NCI-H2107 treated with DMSO at 0.1 percent for 48 hours (cell line): ENCODE measurements around the gene NLRP13.
"Not testable (repeated sequence)": the region's sequence is repeated elsewhere in the genome, so short reads cannot be mapped to it uniquely, and the experiment has no call there.

Experiments used
- DNase-seq: peaks from one replicate; lab custom pipeline; 2025; ENCODE audit not compliant: unreplicated experiment; lab: John Stamatoyannopoulos, UW

The NLRP13 gene, protein sequence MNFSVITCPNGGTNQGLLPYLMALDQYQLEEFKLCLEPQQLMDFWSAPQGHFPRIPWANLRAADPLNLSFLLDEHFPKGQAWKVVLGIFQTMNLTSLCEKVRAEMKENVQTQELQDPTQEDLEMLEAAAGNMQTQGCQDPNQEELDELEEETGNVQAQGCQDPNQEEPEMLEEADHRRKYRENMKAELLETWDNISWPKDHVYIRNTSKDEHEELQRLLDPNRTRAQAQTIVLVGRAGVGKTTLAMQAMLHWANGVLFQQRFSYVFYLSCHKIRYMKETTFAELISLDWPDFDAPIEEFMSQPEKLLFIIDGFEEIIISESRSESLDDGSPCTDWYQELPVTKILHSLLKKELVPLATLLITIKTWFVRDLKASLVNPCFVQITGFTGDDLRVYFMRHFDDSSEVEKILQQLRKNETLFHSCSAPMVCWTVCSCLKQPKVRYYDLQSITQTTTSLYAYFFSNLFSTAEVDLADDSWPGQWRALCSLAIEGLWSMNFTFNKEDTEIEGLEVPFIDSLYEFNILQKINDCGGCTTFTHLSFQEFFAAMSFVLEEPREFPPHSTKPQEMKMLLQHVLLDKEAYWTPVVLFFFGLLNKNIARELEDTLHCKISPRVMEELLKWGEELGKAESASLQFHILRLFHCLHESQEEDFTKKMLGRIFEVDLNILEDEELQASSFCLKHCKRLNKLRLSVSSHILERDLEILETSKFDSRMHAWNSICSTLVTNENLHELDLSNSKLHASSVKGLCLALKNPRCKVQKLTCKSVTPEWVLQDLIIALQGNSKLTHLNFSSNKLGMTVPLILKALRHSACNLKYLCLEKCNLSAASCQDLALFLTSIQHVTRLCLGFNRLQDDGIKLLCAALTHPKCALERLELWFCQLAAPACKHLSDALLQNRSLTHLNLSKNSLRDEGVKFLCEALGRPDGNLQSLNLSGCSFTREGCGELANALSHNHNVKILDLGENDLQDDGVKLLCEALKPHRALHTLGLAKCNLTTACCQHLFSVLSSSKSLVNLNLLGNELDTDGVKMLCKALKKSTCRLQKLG

GRCh38 chr19:55931936-55932386, at the start of gene NLRP13:
Gene NLRP13, minus strand, starts transcription at chr19:55932336. Its CDS starts 25 bp downstream, at chr19:55932311.
- no peak for DNase-seq

DNA sequence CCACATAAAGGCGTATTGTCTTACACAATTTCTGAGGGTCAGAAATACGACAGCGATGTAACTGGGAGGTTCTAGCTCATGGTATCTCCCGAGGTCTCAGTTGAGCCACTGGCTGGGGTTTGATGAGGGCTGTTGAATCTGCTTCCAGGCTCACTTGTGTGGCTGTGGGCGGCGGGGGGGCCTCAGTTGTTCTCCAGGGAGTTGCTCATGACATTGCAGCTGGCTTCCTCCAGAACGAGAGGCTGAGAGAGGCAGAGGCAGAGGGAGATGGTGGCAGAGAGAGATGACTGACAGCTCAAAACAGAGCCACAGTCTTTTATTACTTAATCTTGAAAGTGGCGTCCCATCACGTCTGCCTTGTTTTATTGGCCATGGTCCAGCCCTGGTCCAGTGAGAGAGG, 48.3 kb upstream of the NLRP13 start:
- no peak for DNase-seq

DNA sequence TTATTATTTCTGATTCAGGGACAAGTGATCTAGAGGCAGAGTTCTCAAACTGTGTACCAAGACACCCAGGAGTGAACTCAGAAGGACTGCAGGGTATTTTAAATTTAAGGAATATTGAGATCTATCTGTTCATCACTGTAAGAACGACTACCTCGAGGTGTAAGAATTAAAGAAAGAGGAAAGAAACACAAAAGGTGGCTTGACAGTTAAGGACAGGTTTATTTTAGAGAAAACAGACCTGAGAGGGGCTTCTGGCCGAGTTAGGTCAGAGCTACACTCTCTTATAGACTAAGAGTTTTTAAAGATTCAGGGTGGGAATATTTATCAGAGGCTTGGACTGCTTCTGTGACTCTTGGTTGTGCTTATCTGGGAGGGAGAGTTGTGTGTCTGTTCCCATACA, 41.8 kb upstream of the NLRP13 start:
- DNase-seq: no peak

- no peak for DNase-seq
These were observed 30.1 kb upstream of the NLRP13 start for GRCh38 chr19:55962186-55962585.

DNA sequence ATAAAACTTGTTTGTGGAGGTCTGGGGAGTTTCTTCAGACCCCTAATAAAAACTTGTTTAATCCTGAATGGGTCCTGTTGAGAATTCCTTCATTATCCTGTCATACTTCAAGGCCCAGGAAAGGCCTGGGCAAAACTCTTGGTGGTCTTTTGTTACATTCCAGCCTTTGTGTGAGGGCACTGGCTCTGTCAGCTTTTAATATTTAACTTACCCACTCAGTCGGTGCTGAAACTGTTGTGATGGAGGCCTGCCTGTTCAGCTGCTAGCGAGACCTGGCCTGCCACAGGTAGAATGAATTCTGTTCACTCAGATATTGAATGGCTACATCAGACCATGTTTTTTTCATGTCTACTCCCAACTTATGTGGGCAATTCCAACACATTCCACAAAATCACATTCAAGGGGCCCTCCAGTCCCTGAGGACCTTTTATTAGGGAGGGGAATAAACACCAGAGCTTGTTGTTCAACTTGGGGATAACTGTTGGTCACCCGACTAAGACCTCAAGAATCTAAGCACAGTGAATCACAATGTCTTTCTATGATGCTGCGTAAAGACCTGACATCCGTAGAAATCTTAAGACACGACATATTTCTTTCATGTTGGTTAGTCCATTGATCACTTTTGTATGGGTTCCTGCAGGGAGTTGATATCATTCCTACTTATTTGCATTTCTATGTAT, 28.0 kb upstream of the NLRP13 start:
- no peak for DNase-seq

GRCh38 chr19:55958356-55958755, 26.2 kb upstream of the NLRP13 start:
- DNase-seq: no peak

GRCh38 chr19:55956431-55956830, 24.3 kb upstream of the NLRP13 start:
- no peak for DNase-seq

DNA sequence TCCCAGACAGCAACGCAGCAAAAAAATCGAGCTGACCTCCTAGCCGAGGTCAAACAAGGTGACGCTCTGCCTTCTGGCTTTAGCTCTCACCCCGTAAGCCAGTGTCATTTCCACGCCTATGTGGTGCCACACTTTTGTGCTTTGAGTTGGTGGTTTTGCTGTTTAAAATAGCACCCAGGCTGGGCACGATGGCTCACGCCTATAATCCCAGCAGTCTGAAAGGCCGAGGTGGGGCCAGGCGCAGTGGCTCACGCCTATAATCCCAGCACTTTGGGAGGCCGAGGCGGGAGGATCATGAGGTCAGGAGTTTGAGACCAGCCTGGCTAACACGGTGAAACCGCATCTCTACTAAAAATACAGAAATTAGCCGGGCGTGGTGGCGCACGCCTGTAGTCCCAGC, 18.4 kb upstream of the NLRP13 start:
- not testable (repeated sequence) for DNase-seq

GRCh38 chr19:55947532-55947931, 15.4 kb upstream of the NLRP13 start, which contains the start of gene NLRP8:
Gene NLRP8, plus strand, starts transcription at chr19:55947832.
- DNase-seq: no peak

DNA sequence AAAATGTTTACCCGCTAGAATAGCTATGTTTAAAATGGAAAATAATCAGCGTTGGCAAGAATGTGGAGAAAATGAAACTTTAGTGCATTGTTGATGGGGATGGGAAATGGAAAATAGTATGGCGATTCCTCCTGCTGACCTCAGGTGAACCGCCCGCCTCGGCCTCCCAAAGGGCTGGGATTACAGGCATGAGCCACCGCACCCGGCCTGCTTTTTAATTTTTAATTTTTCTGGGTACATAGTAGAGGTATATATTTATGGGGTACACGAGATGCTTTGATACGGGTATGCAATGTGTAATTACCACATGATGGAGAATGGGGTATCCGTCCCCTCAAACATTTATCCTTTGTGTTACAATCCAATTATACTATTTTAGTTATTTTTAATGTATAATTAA, 8.2 kb upstream of the NLRP13 start:
- no peak for DNase-seq

GRCh38 chr19:55939206-55939605, 7.1 kb upstream of the NLRP13 start:
- DNase-seq: no peak

DNA sequence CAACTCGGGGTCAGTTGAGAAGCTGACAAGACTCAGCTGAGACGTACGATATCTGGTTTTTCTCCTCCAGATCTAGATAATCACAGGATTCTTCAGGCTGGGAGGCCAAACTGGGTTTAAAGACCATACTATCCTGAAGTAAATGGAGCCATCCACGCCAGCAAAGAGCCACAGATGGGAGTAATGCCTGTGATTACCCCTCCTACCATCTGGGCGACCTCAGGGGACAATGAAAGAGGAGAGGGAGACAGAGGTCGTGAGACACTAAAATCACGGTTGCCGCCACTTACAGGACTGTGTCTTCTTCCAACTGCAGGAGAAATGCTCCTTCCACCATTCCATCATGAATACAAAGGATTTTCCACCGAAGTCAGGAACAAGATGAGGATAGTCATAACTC, 3.1 kb upstream of the NLRP13 start:
- DNase-seq: no peak

- DNase-seq: no peak
These were observed 1.1 kb downstream of the NLRP13 start for GRCh38 chr19:55930996-55931515.

- DNase-seq: not testable (repeated sequence)
These were observed 2.9 kb downstream of the NLRP13 start for GRCh38 chr19:55929258-55929657.

DNA sequence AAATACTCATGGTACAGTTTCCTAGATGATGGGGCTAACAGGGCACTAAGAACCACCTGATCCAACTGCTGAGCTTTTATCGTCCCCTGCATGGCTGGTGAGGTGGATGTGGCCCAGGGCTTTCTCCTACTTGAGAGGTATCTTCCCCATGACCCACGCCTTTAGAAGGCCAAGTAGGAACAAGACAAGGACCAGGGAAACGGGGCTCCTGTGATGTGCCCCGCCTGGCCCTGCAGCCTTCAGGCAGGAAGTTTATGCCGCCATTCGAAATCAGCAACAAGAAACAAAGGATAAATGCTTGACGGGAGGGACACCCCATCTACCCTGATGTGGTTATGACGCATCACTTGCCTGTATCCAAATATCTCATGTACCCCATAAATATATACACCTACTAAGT, 4.1 kb downstream of the NLRP13 start:
- DNase-seq: no peak

GRCh38 chr19:55923556-55923955, 8.6 kb downstream of the NLRP13 start:
- DNase-seq: no peak

GRCh38 chr19:55913643-55914268, 18.4 kb downstream of the NLRP13 start:
- no peak for DNase-seq

GRCh38 chr19:55912916-55913315, 19.2 kb downstream of the NLRP13 start:
- no peak for DNase-seq

- no peak for DNase-seq
These were observed 22.3 kb downstream of the NLRP13 start for GRCh38 chr19:55909801-55910200.

GRCh38 chr19:55907746-55908145, 24.4 kb downstream of the NLRP13 start:
- no peak for DNase-seq
